Vagina (tissue), 2 donors: Measurements from ENCODE around the gene RASA2. TPM values are rescaled to one million over a fixed set of nuclear protein-coding genes. Genes with fewer than 3 reads are reported as not detected.
A peak's percentile ranks its signal among the peaks of the same experiment; 100 is the strongest.

Experiments used
- DNase-seq, 2 donors: peaks; one replicate each; pipeline ENCODE4 v3.0.0-alpha.2; 2017; ENCODE audit errors: extremely low spot score in 2 of 2
- H3K27ac ChIP-seq: fragments of 200-600 bp; sonication (generic); one replicate; pipeline ENCODE4 v1.5.1; 2019
- H3K27me3 ChIP-seq: fragments of 200-600 bp; sonication (generic); one replicate; pipeline ENCODE4 v1.5.1; 2019
- H3K36me3 ChIP-seq, 2 donors: fragments of 200-600 bp; sonication (generic); one replicate each; pipeline ENCODE4 v1.5.1; 2017 to 2019
- H3K4me1 ChIP-seq: fragments of 200-600 bp; sonication (generic); one replicate; pipeline ENCODE4 v1.5.1; 2019
- H3K4me3 ChIP-seq, 2 donors: fragments of 200-600 bp; sonication (generic); 1 replicate in 1 of 2; 2 replicates in 1 of 2; pipeline ENCODE4 v1.5.1; 2016 to 2019
- H3K9me3 ChIP-seq: fragments of 200-600 bp; sonication (generic); one replicate; pipeline ENCODE4 v1.5.1; 2019
- CTCF ChIP-seq, 3 experiments: fragments of 450-650 bp in 2 of 3; fragments of 200-600 bp in 1 of 3; sonication (generic) in 1 of 3; IDR thresholded peaks; one replicate each; pipeline ENCODE4 v1.5.1; 2017 to 2019; ENCODE audit warnings: antibody characterized with exemption in 3 of 3, mild to moderate bottlenecking in 2 of 3, moderate library complexity in 2 of 3
- POLR2A ChIP-seq, 2 donors: fragments of 450-650 bp; IDR thresholded peaks; one replicate each; pipeline ENCODE4 v1.6.1; 2017; ENCODE audit warnings: antibody characterized with exemption in 2 of 2, mild to moderate bottlenecking in 2 of 2, moderate library complexity in 2 of 2
- POLR2AphosphoS5 ChIP-seq, 2 donors: sonication (generic); formaldehyde crosslinking; IDR thresholded peaks; one replicate each; pipeline ENCODE4 v1.9.0; 2017; ENCODE audit warnings: antibody characterized with exemption in 2 of 2, mild to moderate bottlenecking in 2 of 2, low read depth in 1 of 2; ENCODE audit not compliant: insufficient read depth in 1 of 2
- intact Hi-C: fragments of 100-400 bp; cut with DNase I; formaldehyde crosslinking; loops from one replicate; pipeline ENCODE4 v1.15.1; 2023
- total RNA-seq: library from RNA; depleted of rRNA; stranded (reverse); fragments of >200 nt; gene quantifications from one replicate; pipeline ENCODE4 v1.2.3, GENCODE V29; 2016

Gene RASA2
- total RNA-seq, result 18.4 TPM

- Histone ChIP-seq H3K27me3 (no peaks in the 10 kb centered on the region), H3K4me3 (peak within 1 kb of the TSS; percentile 81 to 99), H3K4me1 (peaks cover 31% of the 10 kb centered on the region), H3K9me3 (no peaks in the 10 kb centered on the region), H3K36me3 (no peaks in the 10 kb centered on the region), H3K27ac (peak within 1 kb of the TSS; percentile 97)
- DNase-seq, result peak in 1 of 2 donors; percentile 84
- TF ChIP-seq POLR2AphosphoS5 (IDR thresholded peaks at IDR 0.05; ENCODE audit: insufficient read depth in 1 of 2, low read depth in 1 of 2) (no peak), CTCF (IDR thresholded peaks at IDR 0.05) (no peak), POLR2A (IDR thresholded peaks at IDR 0.05) (peak in 1 of 2 donors; percentile 91)
- intact Hi-C loops, result no loop called here
Observed at GRCh38 chr3:141486746-141487520, at the start of gene RASA2. TSS of gene RASA2 (plus strand) at chr3:141487027. CDS start at chr3:141487084, 57 bp downstream.

GRCh38 chr3:141439589-141439988, 47.2 kb upstream of the RASA2 start:
- intact Hi-C loops, result no loop called here
- DNase-seq, result no peak

GRCh38 chr3:141440942-141441341, 45.9 kb upstream of the RASA2 start:
- no peak for TF ChIP-seq POLR2A (IDR thresholded peaks at IDR 0.05)
- TF ChIP-seq POLR2AphosphoS5 (IDR thresholded peaks at IDR 0.05; ENCODE audit: insufficient read depth in 1 of 2, low read depth in 1 of 2), result no peak
- no peak for TF ChIP-seq CTCF (IDR thresholded peaks at IDR 0.05)
- peak overlapping the region; percentile 71 for H3K27ac ChIP-seq
- intact Hi-C loops, result no loop called here
- H3K36me3 ChIP-seq, result peaks cover 0 to 32% of the 10 kb centered on the region in 2 donors
- no peak for DNase-seq
- peaks cover 30% of the 10 kb centered on the region for H3K4me1 ChIP-seq
- H3K4me3 ChIP-seq, result no peak overlapping the region
- H3K9me3 ChIP-seq, result no peaks in the 10 kb centered on the region
- no peaks in the 10 kb centered on the region for H3K27me3 ChIP-seq

More at GRCh38 chr3:141439589-141439988, 47.2 kb upstream of the RASA2 start:
- Histone ChIP-seq H3K9me3 (no peaks in the 10 kb centered on the region), H3K27ac (peak overlapping the region; percentile 4), H3K4me1 (peaks cover 34% of the 10 kb centered on the region), H3K36me3 (peaks cover 0 to 32% of the 10 kb centered on the region in 2 donors), H3K27me3 (no peaks in the 10 kb centered on the region), H3K4me3 (no peak overlapping the region)
- TF ChIP-seq CTCF (IDR thresholded peaks at IDR 0.05) (no peak), POLR2AphosphoS5 (IDR thresholded peaks at IDR 0.05; ENCODE audit: insufficient read depth in 1 of 2, low read depth in 1 of 2) (no peak), POLR2A (IDR thresholded peaks at IDR 0.05) (no peak)

GRCh38 chr3:141441381-141442364, 45.2 kb upstream of the RASA2 start:
- intact Hi-C loops, result no loop called here
- no peaks in the 10 kb centered on the region for H3K9me3 ChIP-seq
- DNase-seq, result no peak
- TF ChIP-seq POLR2AphosphoS5 (IDR thresholded peaks at IDR 0.05; ENCODE audit: insufficient read depth in 1 of 2, low read depth in 1 of 2), result no peak
- no peak for TF ChIP-seq POLR2A (IDR thresholded peaks at IDR 0.05)
- peak in 2 of 3 experiments; percentile 4 to 34 for TF ChIP-seq CTCF (IDR thresholded peaks at IDR 0.05)
- H3K27ac ChIP-seq, result peak overlapping the region; percentile 71
- H3K27me3 ChIP-seq, result no peaks in the 10 kb centered on the region
- H3K4me3 ChIP-seq, result no peak overlapping the region
- peaks cover 0 to 32% of the 10 kb centered on the region in 2 donors for H3K36me3 ChIP-seq
- peaks cover 26% of the 10 kb centered on the region for H3K4me1 ChIP-seq
